HG02981 (cell line): ENCODE measurements around the gene ALDH16A1.

ENCODE experiments used
- ATAC-seq: cut with Tn5 transposase; IDR thresholded peaks from one replicate; pipeline ENCODE4 v1.9.1; 2021; ENCODE audit warnings: mild to moderate bottlenecking, moderate library complexity; ENCODE audit not compliant: unreplicated experiment

ALDH16A1 gene

GRCh38 chr19:49453013-49453756 is at the start of gene ALDH16A1:
TSS of gene ALDH16A1 (plus strand) at chr19:49453225. CDS start at chr19:49453332, 107 bp downstream.
- peak; percentile 87 for ATAC-seq

- no peak for ATAC-seq
These were observed 49.4 kb upstream of the ALDH16A1 start for GRCh38 chr19:49403404-49404187.

- ATAC-seq = no peak
These were observed 45.9 kb upstream of the ALDH16A1 start for GRCh38 chr19:49407079-49407478.

GRCh38 chr19:49407482-49408015 is 45.5 kb upstream of the ALDH16A1 start:
- no peak for ATAC-seq

- no peak for ATAC-seq
These were observed 44.1 kb upstream of the ALDH16A1 start for GRCh38 chr19:49408816-49409440.

GRCh38 chr19:49409441-49410029 is 43.5 kb upstream of the ALDH16A1 start:
- no peak for ATAC-seq

GRCh38 chr19:49411681-49412326 is 41.2 kb upstream of the ALDH16A1 start:
- no peak for ATAC-seq

- ATAC-seq = no peak
These were observed 39.7 kb upstream of the ALDH16A1 start for GRCh38 chr19:49413348-49413747.

- ATAC-seq = no peak
These were observed 38.8 kb upstream of the ALDH16A1 start for GRCh38 chr19:49414256-49414655.

GRCh38 chr19:49415102-49415809 is 37.8 kb upstream of the ALDH16A1 start:
- no peak for ATAC-seq

GRCh38 chr19:49415810-49416200 is 37.2 kb upstream of the ALDH16A1 start:
- ATAC-seq = no peak

- no peak for ATAC-seq
These were observed 35.9 kb upstream of the ALDH16A1 start for GRCh38 chr19:49417088-49417487.

GRCh38 chr19:49418511-49418910 is 34.5 kb upstream of the ALDH16A1 start:
- no peak for ATAC-seq

- ATAC-seq = no peak
These were observed 33.9 kb upstream of the ALDH16A1 start for GRCh38 chr19:49419173-49419572.

- ATAC-seq = no peak
These were observed 32.8 kb upstream of the ALDH16A1 start for GRCh38 chr19:49420227-49420626.

- ATAC-seq = no peak
These were observed 31.8 kb upstream of the ALDH16A1 start for GRCh38 chr19:49421039-49421877.

GRCh38 chr19:49421878-49422202 is 31.2 kb upstream of the ALDH16A1 start:
- ATAC-seq = no peak

- no peak for ATAC-seq
These were observed 30.5 kb upstream of the ALDH16A1 start for GRCh38 chr19:49422407-49423070.
